ENCODE data around the gene TGFBR3L. TPM values are rescaled to one million over a fixed set of nuclear protein-coding genes. Genes with fewer than 3 reads are reported as not detected.

TGFBR3L gene
- total and polyA plus RNA-seq, 12 donors, result 0.23 to 7.0 (median 1.2) TPM; not detected in 3

DNA sequence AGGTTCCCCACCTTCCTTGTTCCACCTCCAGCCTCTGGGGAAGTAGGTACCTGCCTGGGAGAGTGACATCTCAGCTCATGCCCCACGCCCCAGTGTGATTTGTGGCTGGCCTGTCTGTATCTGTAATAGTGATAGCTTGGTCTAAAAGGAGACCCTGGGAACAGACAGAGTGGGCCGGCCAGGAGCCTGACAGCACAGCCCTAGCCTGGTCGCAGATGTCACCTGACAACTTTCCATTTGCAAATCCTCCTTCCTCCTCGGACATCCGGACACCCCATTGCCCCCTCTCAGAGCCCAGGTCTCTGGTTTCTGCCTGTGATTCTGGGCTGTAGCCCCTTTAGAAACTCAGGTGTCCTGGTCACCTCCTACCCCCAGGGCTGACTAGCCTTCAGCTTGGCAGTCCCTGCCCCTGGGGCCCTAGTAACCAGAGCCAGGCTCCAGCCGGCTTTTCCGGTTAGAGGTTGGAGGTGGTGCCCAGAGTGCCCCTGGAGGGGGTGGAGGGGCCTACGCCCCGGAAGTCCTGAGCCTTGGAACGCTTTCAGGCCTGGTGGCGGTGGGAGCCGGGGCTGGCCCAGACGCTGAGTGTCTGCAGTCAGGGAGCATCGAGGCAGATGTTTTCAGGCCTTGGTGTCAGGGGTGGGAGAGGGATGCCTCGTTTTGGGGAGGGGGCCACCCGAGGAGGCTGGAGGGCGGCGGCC lies 19.9 kb upstream of the TGFBR3L start:
- no peaks in the 10 kb centered on the region for H3K9me3 ChIP-seq (replicated peaks in 1 of 3)
- H3K4me3 ChIP-seq, result no peak overlapping the region
- H3K4me1 ChIP-seq (replicated peaks in 1 of 2), result peaks cover 0 to 8% of the 10 kb centered on the region in 2 donors
- no peaks in the 10 kb centered on the region for H3K36me3 ChIP-seq (replicated peaks in 1 of 2)
- intact Hi-C loops (cut with DNase I), result no loop called here
- 65 to 81% (median 70%) methylated on average over 9 to 18 of the region's 18 CpGs for WGBS, 4 donors
- TF ChIP-seq, protein P1, sequence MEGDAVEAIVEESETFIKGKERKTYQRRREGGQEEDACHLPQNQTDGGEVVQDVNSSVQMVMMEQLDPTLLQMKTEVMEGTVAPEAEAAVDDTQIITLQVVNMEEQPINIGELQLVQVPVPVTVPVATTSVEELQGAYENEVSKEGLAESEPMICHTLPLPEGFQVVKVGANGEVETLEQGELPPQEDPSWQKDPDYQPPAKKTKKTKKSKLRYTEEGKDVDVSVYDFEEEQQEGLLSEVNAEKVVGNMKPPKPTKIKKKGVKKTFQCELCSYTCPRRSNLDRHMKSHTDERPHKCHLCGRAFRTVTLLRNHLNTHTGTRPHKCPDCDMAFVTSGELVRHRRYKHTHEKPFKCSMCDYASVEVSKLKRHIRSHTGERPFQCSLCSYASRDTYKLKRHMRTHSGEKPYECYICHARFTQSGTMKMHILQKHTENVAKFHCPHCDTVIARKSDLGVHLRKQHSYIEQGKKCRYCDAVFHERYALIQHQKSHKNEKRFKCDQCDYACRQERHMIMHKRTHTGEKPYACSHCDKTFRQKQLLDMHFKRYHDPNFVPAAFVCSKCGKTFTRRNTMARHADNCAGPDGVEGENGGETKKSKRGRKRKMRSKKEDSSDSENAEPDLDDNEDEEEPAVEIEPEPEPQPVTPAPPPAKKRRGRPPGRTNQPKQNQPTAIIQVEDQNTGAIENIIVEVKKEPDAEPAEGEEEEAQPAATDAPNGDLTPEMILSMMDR (IDR thresholded peaks at IDR 0.05), result no peak
- no peak for TF ChIP-seq POLR2A (IDR thresholded peaks at IDR 0.05)
- no peak overlapping the region for H3K27ac ChIP-seq
- peak in 1 of 7 donors; percentile 15 for DNase-seq
- H3K27me3 ChIP-seq, result no peaks in the 10 kb centered on the region

DNA sequence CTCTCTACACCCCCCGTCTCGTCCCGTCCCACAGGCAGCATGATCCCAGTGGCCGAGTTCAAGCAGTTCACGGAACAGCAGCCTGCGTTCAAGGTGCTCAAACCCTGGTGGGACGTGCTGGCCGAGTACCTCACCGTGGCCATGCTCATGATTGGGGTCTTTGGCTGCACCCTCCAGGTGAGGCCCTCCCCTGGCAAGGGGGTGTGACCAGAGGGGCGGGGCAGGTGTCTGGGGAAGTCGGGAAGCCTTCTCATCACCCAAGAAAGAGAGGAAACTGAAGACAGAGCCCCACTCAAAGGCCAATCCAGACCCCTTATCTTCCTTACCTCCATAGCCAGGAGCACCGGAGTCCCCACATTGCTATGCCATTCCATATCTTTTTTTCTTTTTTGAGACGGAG lies 19.1 kb upstream of the TGFBR3L start:
- no peak for TF ChIP-seq POLR2A (IDR thresholded peaks at IDR 0.05)
- TF ChIP-seq, protein P1 (IDR thresholded peaks at IDR 0.05), result no peak
- H3K27me3 ChIP-seq, result no peaks in the 10 kb centered on the region
- 86 to 96% (median 88%) methylated on average over 7 to 13 of the region's 13 CpGs for WGBS, 4 donors
- H3K4me1 ChIP-seq (replicated peaks in 1 of 2), result peaks cover 0 to 8% of the 10 kb centered on the region in 2 donors
- H3K9me3 ChIP-seq (replicated peaks in 1 of 3), result no peaks in the 10 kb centered on the region
- peak in 1 of 7 donors; percentile 22 for DNase-seq
- H3K27ac ChIP-seq, result no peak overlapping the region
- H3K4me3 ChIP-seq, result no peak overlapping the region
- H3K36me3 ChIP-seq (replicated peaks in 1 of 2), result no peaks in the 10 kb centered on the region
- intact Hi-C loops (cut with DNase I), result no loop called here

DNA sequence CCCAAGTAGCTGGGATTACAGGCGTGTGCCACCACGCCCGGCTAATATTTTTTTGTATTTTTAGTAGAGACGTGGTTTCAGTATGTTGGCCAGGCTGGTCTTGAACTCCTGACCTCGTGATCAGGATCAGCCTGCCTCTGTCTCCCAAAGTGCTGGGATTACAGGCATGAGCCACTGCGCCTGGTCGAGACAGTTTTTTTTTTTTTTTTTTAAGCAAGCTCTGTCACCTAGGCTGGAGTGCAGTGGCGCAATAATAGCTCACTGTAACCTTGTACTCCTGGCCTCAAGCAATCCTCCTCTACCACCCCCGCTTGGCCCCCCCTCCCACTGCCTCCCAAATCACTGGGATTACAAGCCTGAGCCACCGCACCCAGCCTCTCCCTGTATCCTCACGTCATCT lies 17.3 kb upstream of the TGFBR3L start:
- Histone ChIP-seq H3K4me1 (replicated peaks in 1 of 2) (peaks cover 2 to 8% of the 10 kb centered on the region in 2 donors), H3K4me3 (no peak overlapping the region), H3K27ac (peak overlapping the region; percentile 18 to 81 (median 75)), H3K27me3 (no peaks in the 10 kb centered on the region), H3K9me3 (replicated peaks in 1 of 3) (no peaks in the 10 kb centered on the region), H3K36me3 (replicated peaks in 1 of 2) (no peaks in the 10 kb centered on the region)
- 46 to 61% (median 55%) methylated on average over 11 of the region's 11 CpGs for WGBS, 4 donors
- peak; percentile 71 to 94 (median 91) for DNase-seq
- intact Hi-C loops (cut with DNase I), result no loop called here
- TF ChIP-seq POLR2A (IDR thresholded peaks at IDR 0.05), result no peak
- TF ChIP-seq, protein P1 (IDR thresholded peaks at IDR 0.05), result no peak

DNA sequence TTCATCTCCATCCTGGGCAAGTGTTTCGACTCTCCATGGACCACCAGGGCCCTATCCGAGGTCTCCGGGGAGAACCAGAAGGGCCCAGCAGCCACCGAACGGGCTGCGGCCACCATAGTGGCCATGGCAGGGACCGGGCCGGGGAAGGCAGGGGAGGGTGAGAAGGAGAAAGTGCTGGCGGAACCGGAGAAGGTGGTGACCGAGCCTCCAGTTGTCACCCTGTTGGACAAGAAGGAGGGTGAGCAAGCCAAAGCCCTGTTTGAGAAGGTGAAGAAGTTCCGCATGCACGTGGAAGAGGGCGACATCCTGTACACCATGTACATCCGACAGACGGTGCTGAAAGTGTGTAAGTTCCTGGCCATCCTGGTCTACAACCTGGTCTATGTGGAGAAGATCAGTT lies 15.7 kb upstream of the TGFBR3L start:
- Histone ChIP-seq H3K27me3 (no peaks in the 10 kb centered on the region), H3K4me3 (no peak overlapping the region), H3K9me3 (replicated peaks in 1 of 3) (no peaks in the 10 kb centered on the region), H3K36me3 (replicated peaks in 1 of 2) (no peaks in the 10 kb centered on the region), H3K4me1 (replicated peaks in 1 of 2) (peaks cover 8 to 10% of the 10 kb centered on the region in 2 donors), H3K27ac (no peak overlapping the region)
- DNase-seq, result no peak
- no peak for TF ChIP-seq POLR2A (IDR thresholded peaks at IDR 0.05)
- TF ChIP-seq, protein P1 (IDR thresholded peaks at IDR 0.05), result no peak
- WGBS, 4 donors, result 96 to 97% (median 96%) methylated on average over 16 of the region's 16 CpGs
- intact Hi-C loops (cut with DNase I), result no loop called here
